Glomerular visceral epithelial cell (primary cell): ENCODE measurements around the gene SLC13A3.
A peak's percentile ranks its signal among the peaks of the same experiment; 100 is the strongest.

Experiments used
- DNase-seq: peaks from one replicate; pipeline ENCODE4 v3.0.0-alpha.2; 2016; ENCODE audit errors: extremely low spot score

Gene SLC13A3

GRCh38 chr20:46578745-46579144, 72.5 kb downstream of the SLC13A3 start:
- DNase-seq: no peak

DNA sequence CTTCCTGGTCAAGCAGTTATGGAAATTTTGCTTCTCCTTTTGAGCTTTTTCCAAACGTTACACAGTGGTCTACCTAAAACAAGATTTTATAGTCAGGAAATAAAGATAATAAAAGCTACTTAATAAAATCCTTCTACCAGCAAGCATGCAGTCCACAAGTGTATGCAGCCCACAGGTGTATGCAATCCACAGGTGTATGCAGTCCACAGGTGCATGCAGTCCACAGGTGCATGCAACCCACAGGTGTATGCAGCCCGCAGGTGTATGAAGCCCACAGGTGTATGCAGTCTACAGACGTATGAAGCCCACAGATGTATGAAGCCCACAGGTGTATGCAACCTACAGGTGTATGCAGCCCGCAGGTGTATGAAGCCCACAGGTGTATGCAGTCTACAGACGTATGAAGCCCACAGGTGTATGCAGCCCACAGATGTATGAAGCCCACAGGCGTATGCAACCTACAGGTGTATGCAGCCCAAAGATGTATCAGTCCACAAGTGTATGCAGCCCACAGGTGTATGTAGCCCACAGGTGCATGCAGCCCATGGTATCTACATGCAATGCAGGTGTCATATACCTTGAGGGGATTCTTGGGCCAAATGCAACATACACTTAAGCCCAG, 74.4 kb downstream of the SLC13A3 start:
- no peak for DNase-seq

DNA sequence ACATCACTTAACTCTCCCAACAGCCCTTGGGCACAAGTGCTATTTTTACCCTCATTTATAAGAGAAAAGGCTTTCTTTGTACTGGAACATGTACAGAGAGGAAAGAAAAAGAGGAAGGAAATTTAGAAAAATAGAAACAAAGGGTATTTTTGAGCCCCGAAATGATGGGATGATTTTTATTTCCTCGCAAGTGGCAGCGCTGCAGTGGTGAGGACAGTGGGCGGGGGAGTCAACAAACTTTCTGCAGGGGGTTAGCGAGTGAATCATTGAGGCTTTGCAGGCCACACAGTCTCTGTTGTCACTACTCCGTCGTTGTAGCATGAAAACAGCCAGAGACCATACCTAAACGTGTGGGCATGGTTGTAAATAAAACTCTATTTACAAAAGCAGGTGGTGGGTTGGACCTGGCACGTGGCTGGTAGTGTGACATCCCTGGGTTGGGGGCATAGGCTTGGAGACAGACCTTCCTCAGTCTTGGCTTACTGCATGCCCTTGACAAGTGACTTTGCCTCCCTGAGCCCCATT, 75.3 kb downstream of the SLC13A3 start:
- DNase-seq: no peak

DNA sequence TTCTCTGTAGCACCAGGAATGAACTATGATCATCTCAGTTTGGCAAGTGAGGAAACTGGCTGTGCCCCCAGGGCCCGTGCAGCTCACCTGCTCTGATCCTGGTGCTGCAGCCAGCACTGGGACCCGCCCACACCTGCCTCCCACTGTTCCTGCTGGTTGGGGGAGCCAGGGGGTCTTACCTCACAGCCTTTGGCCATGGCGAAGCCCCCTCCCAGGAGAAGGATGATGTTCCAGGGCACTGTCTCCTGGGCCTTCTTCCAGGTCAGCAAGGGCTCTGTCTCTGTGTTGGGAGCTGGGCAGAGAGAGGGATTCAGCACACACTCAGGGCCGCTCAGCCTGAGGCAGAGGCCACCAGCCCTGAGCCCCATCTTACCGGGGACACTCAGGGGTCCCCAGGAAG, 75.9 kb downstream of the SLC13A3 start:
- DNase-seq: no peak

- no peak for DNase-seq
Measured at GRCh38 chr20:46573788-46574584, 77.3 kb downstream of the SLC13A3 start.

DNA sequence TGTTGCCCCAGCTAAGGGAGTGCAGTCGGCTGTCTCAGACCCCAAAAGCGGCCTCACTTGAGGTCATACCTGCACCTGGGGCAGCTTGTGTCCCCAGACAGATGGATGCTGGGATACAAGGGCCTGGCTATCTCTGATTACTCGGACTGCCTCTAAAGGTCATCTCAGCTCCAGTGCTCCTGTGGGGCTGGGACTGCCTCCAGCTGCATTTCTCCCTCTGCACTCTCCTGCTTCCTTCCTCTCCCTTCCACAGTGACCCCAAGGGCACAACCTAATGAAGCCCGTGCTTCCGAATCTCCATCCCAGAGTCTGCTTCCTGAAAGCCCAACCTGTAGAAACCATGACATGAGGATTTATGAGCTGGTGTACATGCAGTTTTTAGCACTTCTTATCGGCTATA, 78.0 kb downstream of the SLC13A3 start:
- DNase-seq: no peak

DNA sequence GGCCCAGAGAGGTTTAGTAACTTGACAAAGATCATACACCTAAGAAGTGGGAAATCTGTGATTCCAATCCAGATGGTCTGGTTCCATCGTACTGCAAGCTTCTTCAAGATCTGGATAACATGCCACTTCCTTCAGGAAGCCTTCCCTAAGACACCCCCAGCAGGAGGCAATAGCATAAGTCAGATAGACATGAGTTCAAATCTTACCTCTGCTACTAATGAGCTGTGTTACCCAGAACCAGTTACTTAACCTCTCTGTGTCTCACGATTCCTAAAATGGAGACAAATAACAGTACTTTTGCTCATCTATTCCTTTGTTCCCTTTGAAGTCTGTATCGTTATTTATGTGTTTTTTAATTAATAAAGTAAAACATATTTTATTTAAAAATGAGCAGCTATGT, 78.5 kb downstream of the SLC13A3 start:
- DNase-seq: no peak

GRCh38 chr20:46572153-46572552, 79.1 kb downstream of the SLC13A3 start:
- no peak for DNase-seq

DNA sequence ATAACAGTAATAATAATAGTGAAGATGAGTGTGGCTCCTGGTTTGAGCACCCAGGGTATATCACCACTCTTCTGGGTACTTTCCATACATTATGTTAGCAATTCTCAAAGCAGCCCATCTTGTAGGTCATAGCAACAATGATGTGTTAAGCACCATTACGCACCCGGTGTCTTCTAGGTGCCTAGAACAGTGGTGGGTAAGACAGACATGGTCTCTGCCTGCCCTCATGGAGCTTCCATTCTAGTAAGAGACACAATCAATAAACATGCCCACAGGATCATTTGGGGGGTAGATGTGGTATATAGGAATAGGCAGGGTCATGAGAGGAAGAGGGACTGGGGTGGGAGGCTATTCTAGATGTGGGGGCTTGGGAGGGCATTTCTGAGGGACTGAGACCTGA, 79.8 kb downstream of the SLC13A3 start:
- DNase-seq: no peak

DNA sequence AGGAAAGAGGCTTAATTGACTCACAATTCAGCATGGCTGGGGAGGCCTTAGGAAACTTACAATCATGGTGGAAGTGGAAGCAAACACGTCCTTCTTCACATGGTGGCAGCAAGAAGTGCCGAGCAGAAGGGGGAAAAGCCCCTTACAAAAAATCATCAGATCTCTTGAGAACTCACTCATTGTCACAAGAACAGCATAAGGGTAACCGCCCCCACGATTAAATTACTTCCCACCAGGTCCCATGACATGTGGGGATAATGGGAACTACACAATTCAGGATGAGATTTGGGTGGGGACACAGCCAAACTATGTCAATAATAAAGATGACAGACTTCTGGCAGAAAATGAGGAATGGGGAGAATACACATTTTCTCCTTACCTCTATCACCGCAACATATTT, 80.3 kb downstream of the SLC13A3 start:
- no peak for DNase-seq

GRCh38 chr20:46569961-46570360, 81.3 kb downstream of the SLC13A3 start:
- DNase-seq: no peak

- peak; percentile 62 for DNase-seq
Measured at GRCh38 chr20:46568570-46569129, 82.6 kb downstream of the SLC13A3 start.

DNA sequence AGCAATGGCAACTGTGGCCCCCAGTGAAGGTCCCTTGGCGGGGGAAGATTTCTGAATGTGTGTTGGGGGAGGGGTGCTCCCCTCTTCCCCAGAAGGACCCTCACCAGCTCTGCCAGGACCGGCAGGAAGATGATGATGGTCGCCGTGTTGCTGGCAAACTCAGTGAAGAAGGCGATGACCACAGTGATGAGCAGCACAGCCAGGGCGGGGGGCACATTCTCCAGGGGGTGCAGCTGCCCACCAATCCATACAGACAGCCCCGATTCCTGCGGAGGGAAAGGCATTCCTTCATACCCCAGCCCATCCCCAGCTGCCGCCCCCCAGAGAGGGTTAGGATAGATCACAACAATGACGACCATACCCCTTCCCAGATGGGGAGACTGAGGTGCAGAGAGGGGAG, 85.1 kb downstream of the SLC13A3 start:
- no peak for DNase-seq

GRCh38 chr20:46564241-46564957, 86.9 kb downstream of the SLC13A3 start:
- DNase-seq: no peak

- DNase-seq: no peak
Measured at GRCh38 chr20:46563860-46564221, 87.4 kb downstream of the SLC13A3 start.

DNA sequence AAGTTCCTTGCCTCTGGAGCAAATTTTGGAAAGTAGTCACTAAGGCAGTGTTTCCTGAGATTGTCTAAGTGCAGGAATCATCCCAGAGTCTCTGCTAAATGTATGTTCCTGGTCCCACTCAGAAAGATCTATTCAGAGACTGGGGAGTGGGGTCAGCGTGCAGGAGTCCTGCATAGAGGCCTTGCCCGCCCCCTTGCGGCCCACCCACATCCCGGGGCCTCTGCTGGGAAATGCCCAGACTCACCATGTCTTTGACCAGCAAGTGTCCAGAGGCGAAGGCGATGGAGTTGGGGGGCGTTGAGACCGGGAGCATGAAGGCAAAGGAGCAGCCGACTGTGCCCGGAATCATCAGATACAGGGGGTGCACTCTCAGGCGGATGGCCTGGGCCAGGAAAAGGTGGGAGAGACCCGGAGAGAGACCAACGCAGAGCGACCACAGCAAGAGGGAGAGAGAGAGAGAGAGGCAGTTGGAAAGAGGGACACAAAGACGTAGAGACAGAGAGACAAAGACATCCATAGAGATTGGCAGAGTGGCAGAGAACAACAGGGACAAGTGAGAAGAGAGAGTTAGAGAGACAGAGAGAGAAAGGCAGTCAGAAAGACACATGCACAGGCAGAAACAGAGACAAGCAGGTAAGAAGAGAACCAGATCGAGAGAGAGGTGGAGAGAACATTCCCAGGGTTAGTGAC, 87.9 kb downstream of the SLC13A3 start:
- DNase-seq: no peak

DNA sequence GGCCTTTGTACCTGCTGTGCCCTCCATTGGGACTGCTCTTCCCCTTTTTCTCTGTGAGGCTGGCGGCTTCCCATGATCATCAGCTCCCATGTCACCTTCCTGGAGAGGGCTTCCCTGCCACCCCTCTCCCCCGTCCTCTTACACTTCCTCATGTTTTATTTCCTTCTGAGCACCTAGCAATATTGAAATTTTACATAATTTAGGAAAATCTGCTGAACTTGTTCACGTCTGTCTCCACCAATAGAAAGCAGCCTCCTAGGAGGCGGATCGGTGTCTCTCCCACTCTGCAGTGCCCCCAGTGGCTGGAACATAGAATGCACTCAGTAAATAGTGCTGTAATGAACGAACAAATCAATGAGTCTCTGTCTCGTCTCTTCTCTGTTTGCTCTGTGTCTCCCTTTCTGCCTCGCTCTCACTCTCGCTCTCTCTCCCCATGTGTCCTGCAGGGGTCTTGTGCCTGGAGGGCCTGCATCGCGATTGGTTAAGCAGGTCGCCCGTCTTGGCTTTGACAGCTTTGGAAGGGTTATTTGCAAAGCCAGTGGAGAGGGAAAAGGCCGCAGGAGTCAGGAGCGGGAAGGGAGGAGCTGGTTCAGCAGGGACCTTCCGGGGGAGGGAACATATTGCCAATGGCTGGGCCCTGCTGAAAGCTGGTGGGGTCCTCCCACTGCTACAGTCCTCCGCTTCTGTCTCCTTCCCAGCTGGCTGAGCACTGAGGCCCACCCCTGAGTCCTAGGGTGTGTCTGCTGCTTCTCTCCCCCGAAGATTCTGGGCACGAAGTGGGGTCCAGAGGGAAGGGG, 88.7 kb downstream of the SLC13A3 start:
- DNase-seq: peak; percentile 26

GRCh38 chr20:46562009-46562372, 89.3 kb downstream of the SLC13A3 start:
- no peak for DNase-seq

DNA sequence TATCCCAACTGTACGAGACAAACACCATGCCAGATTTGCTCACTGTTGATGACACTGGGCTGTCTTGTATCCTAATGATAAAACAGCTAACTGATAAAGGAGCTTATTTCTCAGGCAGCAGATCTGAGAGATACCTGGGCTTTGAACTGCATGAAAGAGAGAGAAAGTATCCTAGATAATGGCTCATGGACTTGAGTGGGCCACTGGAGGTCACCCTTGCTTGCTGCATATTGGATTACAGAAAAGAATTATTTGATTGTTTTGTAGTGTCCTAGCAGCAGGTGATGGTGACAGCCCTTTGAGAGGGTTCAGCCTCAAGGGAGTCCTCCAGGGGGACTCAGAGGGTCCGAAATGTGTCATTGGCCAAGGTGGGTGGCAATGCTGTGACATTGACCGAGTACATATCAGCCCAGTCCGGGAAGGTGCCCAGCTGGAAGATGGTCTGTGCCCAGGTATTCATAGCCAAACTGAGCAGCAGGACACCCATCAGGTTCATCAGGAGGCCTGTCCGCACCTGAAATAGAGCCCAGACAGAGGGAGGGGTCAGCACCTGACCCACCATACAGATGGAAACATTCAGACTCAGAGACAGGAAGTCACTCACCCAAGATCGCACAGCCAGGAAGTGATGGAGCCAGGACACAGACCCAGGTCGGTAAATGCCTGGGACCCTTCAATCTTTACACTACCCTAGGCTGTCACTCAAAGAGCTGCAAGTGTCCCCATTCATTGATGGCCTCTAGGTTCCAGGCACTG, 91.4 kb downstream of the SLC13A3 start:
- no peak for DNase-seq

DNA sequence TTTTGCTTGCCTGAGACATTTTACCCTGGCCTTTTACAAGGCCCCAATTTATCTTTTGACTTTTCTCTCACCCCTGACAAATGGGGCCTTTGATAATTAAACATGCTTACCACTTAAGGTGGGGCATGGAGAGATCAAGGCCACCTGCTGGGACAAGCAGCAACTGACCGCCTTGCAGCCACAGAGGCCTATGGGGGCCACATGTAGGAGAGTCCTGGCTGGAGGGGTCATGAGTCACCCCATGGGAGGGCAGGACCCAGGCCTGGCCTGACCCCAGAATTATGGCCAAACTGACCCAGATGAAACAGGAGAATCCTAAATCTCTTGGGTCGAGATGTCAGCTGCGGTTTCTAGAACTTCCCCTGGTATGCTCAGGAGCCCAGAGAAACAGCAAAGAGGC, 92.3 kb downstream of the SLC13A3 start:
- no peak for DNase-seq
